A549 (cell line): ENCODE measurements around the gene GRHL1. TPM values are rescaled to one million over a fixed set of nuclear protein-coding genes. Genes with fewer than 3 reads are reported as not detected.

Experiments
- ATAC-seq, 2 experiments: fragments of 200-7000 bp in 1 of 2; fragments of >200 bp in 1 of 2; cut with Nextera tagmentation in 1 of 2; cut with Tn5 transposase in 1 of 2; 3 replicates each; pipeline versions ENCODE4 v1.8.0 to v1.9.1; 2018 to 2020; ENCODE audit warnings: mild to moderate bottlenecking in 1 of 2, moderate library complexity in 1 of 2
- CTCF ChIA-PET: fragments of 300-600 bp; sonication (Branson Sonifier 250); formaldehyde crosslinking; extraction: SDS; loops from one replicate; lab custom pipeline; 2021; ENCODE audit warnings: antibody characterized with exemption, inconsistent platforms; lab: Yijun Ruan, JAX
- POLR2A ChIA-PET: fragments of 350-600 bp; formaldehyde crosslinking; extraction: SDS; loops from one replicate; lab custom pipeline; 2021; ENCODE audit warnings: antibody characterized with exemption, inconsistent platforms; lab: Yijun Ruan, JAX
- DNase-seq, 2 experiments: peaks; one replicate each; pipeline versions ENCODE4 v3.0.0 to v3.0.0-alpha.2; 2011 to 2016; ENCODE audit warnings: low read depth in 1 of 2, low spot score in 1 of 2
- FAIRE-seq: peaks from 2 replicates; lab custom pipeline; 2011; peaks lifted over from hg19 to GRCh38; lab: Jason Lieb, UNC
- H3K27ac ChIP-seq, 2 experiments: fragments of >200 bp; sonication (Bioruptor Twin); formaldehyde crosslinking; 3 replicates each; pipeline ENCODE4 v1.5.1; 2016 to 2017
- H3K4me1 ChIP-seq: fragments of >200 bp; sonication (Bioruptor Twin); formaldehyde crosslinking; 3 replicates; pipeline ENCODE4 v1.6.1; 2016
- H3K4me2 ChIP-seq: fragments of >200 bp; sonication (Bioruptor Twin); formaldehyde crosslinking; 3 replicates; pipeline ENCODE4 v1.6.1; 2016
- H3K4me3 ChIP-seq: fragments of >200 bp; sonication (Bioruptor Twin); formaldehyde crosslinking; 3 replicates; pipeline ENCODE4 v1.5.1; 2016
- H3K9me3 ChIP-seq: fragments of >200 bp; sonication (Bioruptor Twin); formaldehyde crosslinking; 3 replicates; pipeline ENCODE4 v1.6.1; 2016
- BHLHE40 ChIP-seq: IDR thresholded peaks from 2 replicates; pipeline ENCODE4 v1.6.1; 2012; ENCODE audit warnings: low read depth, low read length, inconsistent platforms
- CHD2 ChIP-seq: fragments of 150-350 bp; IDR thresholded peaks from 2 replicates; pipeline ENCODE4 v1.6.1; 2014; ENCODE audit warnings: low read length; ENCODE audit not compliant: partially characterized antibody
- EHF ChIP-seq: fragments of 250-450 bp; sonication (Bioruptor Pico); IDR thresholded peaks from 2 replicates; pipeline ENCODE4 v1.5.0; 2020; ENCODE audit warnings: mild to moderate bottlenecking
- EP300 ChIP-seq, 2 experiments: fragments of >200 bp; sonication (Bioruptor Twin); formaldehyde crosslinking; IDR thresholded peaks; 2 replicates in 1 of 2; 3 replicates in 1 of 2; pipeline ENCODE4 v1.6.1; 2016 to 2017
- ESRRA ChIP-seq: fragments of 150-350 bp; IDR thresholded peaks from 2 replicates; pipeline ENCODE4 v1.6.1; 2014; ENCODE audit warnings: mild to moderate bottlenecking, low read length, borderline replicate concordance
- HDAC2 ChIP-seq: fragments of 200-600 bp; sonication (generic); IDR thresholded peaks from 2 replicates; pipeline ENCODE4 v1.6.1; 2016
- HES2 ChIP-seq: fragments of >200 bp; sonication (Bioruptor Twin); formaldehyde crosslinking; IDR thresholded peaks from 2 replicates; pipeline ENCODE4 v1.6.1; 2016
- HOXA7 ChIP-seq: fragments of 250-450 bp; sonication (Bioruptor Pico); IDR thresholded peaks from 2 replicates; pipeline ENCODE4 v1.5.0; 2020; ENCODE audit warnings: mild to moderate bottlenecking, moderate library complexity
- JUNB ChIP-seq: fragments of >200 bp; sonication (Bioruptor Twin); formaldehyde crosslinking; IDR thresholded peaks from 2 replicates; pipeline ENCODE4 v1.6.1; 2016
- MAFK ChIP-seq: fragments of 450-650 bp; IDR thresholded peaks from 2 replicates; pipeline ENCODE4 v1.6.1; 2014; ENCODE audit not compliant: partially characterized antibody
- NFE2L2 ChIP-seq: fragments of 150-350 bp; conservative IDR thresholded peaks from 2 replicates; pipeline ENCODE4 v1.6.1; 2014; ENCODE audit warnings: low read length
- NR3C1 ChIP-seq: fragments of >200 bp; sonication (Bioruptor Twin); formaldehyde crosslinking; IDR thresholded peaks from 3 replicates; pipeline ENCODE4 v1.6.1; 2017
- POLR2A ChIP-seq: IDR thresholded peaks from 2 replicates; pipeline ENCODE4 v1.6.1; 2012; ENCODE audit warnings: mild to moderate bottlenecking, low read length
- POLR2AphosphoS2 ChIP-seq: conservative IDR thresholded peaks from 2 replicates; pipeline ENCODE4 v1.6.1; 2012; ENCODE audit warnings: low read length, improper control_type of control experiment, inconsistent platforms
- RAD21 ChIP-seq, 2 experiments: fragments of >200 bp in 1 of 2; sonication (Bioruptor Twin) in 1 of 2; formaldehyde crosslinking in 1 of 2; IDR thresholded peaks in 1 of 2; conservative IDR thresholded peaks in 1 of 2; 2 replicates in 1 of 2; 3 replicates in 1 of 2; pipeline ENCODE4 v1.6.1; 2012 to 2018; ENCODE audit warnings: inconsistent platforms in 1 of 2
- RARB ChIP-seq: fragments of 250-450 bp; sonication (Bioruptor Pico); IDR thresholded peaks from 2 replicates; pipeline ENCODE4 v1.8.0; 2021; ENCODE audit warnings: mild to moderate bottlenecking, moderate library complexity
- RCOR1 ChIP-seq: fragments of 150-350 bp; IDR thresholded peaks from 2 replicates; pipeline ENCODE4 v1.6.1; 2014; ENCODE audit warnings: antibody characterized with exemption, low read length, low read depth
- RNF2 ChIP-seq: fragments of 200-600 bp; sonication (generic); IDR thresholded peaks from 2 replicates; pipeline ENCODE4 v1.6.1; 2016; ENCODE audit warnings: low read depth, mild to moderate bottlenecking, antibody characterized with exemption, moderate library complexity, borderline replicate concordance
- TP53 ChIP-seq: fragments of 250-450 bp; sonication (Bioruptor Pico); IDR thresholded peaks from 2 replicates; pipeline ENCODE4 v1.5.0; 2021; ENCODE audit warnings: mild to moderate bottlenecking, moderate library complexity
- ZFP36 ChIP-seq: fragments of 450-650 bp; IDR thresholded peaks from 2 replicates; pipeline ENCODE4 v1.6.1; 2014; ENCODE audit warnings: borderline replicate concordance; ENCODE audit not compliant: partially characterized antibody
- WGBS: methylation state at CpG from one replicate; pipeline ENCODE4 v1.1.6; 2017; ENCODE audit errors: missing lambda C conversion rate; 5-methylcytosine and 5-hydroxymethylcytosine counted together
- polyA plus RNA-seq, 4 experiments: library from polyadenylated mRNA; depleted of rRNA in 3 of 4; stranded (reverse); fragments of >200 nt; fragmentation: RNase III in 1 of 4; extraction: RNeasy Plus Mini Kit Qiagen cat#74134 plus additional on column Dnase treatment in 1 of 4; gene quantifications; 2 replicates in 3 of 4; 3 replicates in 1 of 4; pipeline ENCODE4 v1.2.3, GENCODE V29; 2011 to 2017
- TF ChIP-seq, protein P1 (sequence below): fragments of >200 bp; sonication (Bioruptor Twin); formaldehyde crosslinking; IDR thresholded peaks from 3 replicates; pipeline ENCODE4 v1.5.1; 2016
- TF ChIP-seq, protein P2 (sequence below): IDR thresholded peaks from 2 replicates; pipeline ENCODE4 v1.6.1; 2012
- TF ChIP-seq, protein P3 (sequence below): fragments of >200 bp; sonication (Bioruptor Twin); formaldehyde crosslinking; IDR thresholded peaks from 3 replicates; pipeline ENCODE4 v1.6.1; 2016
- TF ChIP-seq, protein P4 (sequence below): fragments of 450-650 bp; IDR thresholded peaks from 2 replicates; pipeline ENCODE4 v1.6.1; 2014; ENCODE audit warnings: antibody characterized with exemption
- TF ChIP-seq, protein P5 (sequence below): IDR thresholded peaks from 2 replicates; pipeline ENCODE4 v1.6.1; 2012; ENCODE audit warnings: low read depth, borderline replicate concordance

Gene GRHL1
- polyA plus RNA-seq, 2 of the 4 experiments (the other 2 are of a cell fraction) = 0.68 to 1.2 TPM

DNA sequence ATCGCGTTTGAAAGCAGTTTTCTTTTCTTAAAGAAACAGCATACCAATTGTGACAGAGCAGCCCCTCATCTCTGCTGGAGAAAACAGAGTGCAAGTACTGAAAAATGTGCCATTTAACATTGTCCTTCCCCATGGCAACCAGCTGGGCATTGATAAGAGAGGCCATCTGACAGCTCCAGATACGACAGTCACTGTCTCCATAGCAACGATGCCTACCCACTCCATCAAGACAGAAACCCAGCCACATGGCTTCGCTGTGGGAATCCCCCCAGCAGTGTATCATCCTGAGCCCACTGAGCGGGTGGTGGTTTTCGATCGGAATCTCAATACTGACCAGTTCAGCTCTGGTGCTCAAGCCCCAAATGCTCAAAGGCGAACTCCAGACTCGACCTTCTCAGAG, 9.5 kb downstream of the GRHL1 start (continued):
- TF ChIP-seq, protein P1, sequence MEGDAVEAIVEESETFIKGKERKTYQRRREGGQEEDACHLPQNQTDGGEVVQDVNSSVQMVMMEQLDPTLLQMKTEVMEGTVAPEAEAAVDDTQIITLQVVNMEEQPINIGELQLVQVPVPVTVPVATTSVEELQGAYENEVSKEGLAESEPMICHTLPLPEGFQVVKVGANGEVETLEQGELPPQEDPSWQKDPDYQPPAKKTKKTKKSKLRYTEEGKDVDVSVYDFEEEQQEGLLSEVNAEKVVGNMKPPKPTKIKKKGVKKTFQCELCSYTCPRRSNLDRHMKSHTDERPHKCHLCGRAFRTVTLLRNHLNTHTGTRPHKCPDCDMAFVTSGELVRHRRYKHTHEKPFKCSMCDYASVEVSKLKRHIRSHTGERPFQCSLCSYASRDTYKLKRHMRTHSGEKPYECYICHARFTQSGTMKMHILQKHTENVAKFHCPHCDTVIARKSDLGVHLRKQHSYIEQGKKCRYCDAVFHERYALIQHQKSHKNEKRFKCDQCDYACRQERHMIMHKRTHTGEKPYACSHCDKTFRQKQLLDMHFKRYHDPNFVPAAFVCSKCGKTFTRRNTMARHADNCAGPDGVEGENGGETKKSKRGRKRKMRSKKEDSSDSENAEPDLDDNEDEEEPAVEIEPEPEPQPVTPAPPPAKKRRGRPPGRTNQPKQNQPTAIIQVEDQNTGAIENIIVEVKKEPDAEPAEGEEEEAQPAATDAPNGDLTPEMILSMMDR = no peak
- no peak for TF ChIP-seq ZFP36
- TF ChIP-seq EHF (CRISPR knock-in tag) = no peak
- no peak for TF ChIP-seq JUNB
- no peak for TF ChIP-seq RARB
- TF ChIP-seq HES2 = no peak
- no peak for TF ChIP-seq TP53 (CRISPR knock-in tag)

DNA sequence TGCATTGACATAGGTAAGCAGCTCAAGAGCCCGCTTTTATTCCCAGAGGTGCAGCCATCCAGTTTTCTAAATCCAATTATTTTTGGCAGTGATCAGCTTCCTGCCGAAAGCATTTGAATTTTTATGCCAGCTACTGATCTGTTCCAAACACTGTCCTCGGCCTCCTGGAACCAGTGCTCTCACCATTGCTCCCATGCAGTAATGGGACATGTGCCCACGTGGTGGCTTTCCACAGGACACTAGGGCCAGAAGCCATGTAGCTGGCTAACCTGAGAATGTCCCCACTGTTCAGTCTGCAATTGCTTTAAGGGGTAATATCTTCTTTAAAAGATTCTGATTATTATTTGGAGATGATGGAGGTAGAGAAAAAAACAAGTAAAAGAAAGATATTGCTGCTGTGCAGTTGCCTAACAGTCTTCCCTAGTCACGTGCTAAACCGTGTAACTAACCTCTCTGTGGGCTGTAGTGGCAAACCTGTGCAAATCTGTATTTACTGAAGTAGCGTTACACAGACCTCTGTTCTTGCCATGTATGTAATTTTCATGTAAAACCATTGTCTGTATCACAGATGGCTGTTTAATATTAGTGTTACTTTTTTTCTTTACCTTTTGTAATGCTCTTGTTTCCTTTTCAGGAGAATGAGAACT, 13.0 kb downstream of the GRHL1 start:
- ATAC-seq (no peak), FAIRE-seq (no peak)
- CTCF ChIA-PET = interaction anchor here (0.9 to 1.4 kb wide), 5 partner anchors 8 to 150 kb away, joined by 3 to 7 read pairs (median 4); no protein-coding TSS in a partner anchor
- Histone ChIP-seq H3K4me2 (no peak overlapping the region), H3K4me3 (no peak overlapping the region), H3K9me3 (no peaks in the 10 kb centered on the region), H3K4me1 (no peaks in the 10 kb centered on the region)
- TF ChIP-seq JUNB (no peak), NFE2L2 (no peak), ESRRA (no peak), MAFK (no peak), CHD2 (no peak), RAD21 (conservative IDR thresholded peaks at IDR 0.05 in 1 of 2, IDR thresholded peaks at IDR 0.05 in 1 of 2) (no peak), RCOR1 (no peak), RARB (no peak)
- TF ChIP-seq, protein P2, sequence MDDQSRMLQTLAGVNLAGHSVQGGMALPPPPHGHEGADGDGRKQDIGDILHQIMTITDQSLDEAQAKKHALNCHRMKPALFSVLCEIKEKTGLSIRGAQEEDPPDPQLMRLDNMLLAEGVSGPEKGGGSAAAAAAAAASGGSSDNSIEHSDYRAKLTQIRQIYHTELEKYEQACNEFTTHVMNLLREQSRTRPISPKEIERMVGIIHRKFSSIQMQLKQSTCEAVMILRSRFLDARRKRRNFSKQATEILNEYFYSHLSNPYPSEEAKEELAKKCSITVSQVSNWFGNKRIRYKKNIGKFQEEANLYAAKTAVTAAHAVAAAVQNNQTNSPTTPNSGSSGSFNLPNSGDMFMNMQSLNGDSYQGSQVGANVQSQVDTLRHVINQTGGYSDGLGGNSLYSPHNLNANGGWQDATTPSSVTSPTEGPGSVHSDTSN = no peak
- TF ChIP-seq, protein P3, sequence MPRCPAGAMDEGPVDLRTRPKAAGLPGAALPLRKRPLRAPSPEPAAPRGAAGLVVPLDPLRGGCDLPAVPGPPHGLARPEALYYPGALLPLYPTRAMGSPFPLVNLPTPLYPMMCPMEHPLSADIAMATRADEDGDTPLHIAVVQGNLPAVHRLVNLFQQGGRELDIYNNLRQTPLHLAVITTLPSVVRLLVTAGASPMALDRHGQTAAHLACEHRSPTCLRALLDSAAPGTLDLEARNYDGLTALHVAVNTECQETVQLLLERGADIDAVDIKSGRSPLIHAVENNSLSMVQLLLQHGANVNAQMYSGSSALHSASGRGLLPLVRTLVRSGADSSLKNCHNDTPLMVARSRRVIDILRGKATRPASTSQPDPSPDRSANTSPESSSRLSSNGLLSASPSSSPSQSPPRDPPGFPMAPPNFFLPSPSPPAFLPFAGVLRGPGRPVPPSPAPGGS = no peak
- TF ChIP-seq, all 56 proteins: peak for 0
- H3K27ac ChIP-seq = no peak overlapping the region
- DNase-seq = no peak
- POLR2A ChIA-PET = no interaction called here
- 80% methylated on average over 7 of the region's 7 CpGs for WGBS

- ChIA-PET POLR2A (no interaction called here), CTCF (interaction anchor here (0.9 kb wide), 2 partner anchors 8 to 13 kb away, joined by 3 to 6 read pairs; no protein-coding TSS in a partner anchor)
- DNase-seq = no peak
- Histone ChIP-seq H3K4me1 (no peaks in the 10 kb centered on the region), H3K4me2 (no peak overlapping the region), H3K9me3 (no peaks in the 10 kb centered on the region), H3K4me3 (no peak overlapping the region), H3K27ac (no peak overlapping the region)
- no peak for FAIRE-seq
- ATAC-seq = no peak
- 85% methylated on average over 8 of the region's 8 CpGs for WGBS
- TF ChIP-seq CHD2 (no peak), BHLHE40 (no peak), POLR2AphosphoS2 (no peak), EP300 (IDR thresholded peaks at IDR 0.05) (no peak), RAD21 (conservative IDR thresholded peaks at IDR 0.05 in 1 of 2, IDR thresholded peaks at IDR 0.05 in 1 of 2) (no peak), NR3C1 (no peak), HDAC2 (no peak), POLR2A (no peak), RNF2 (no peak), HOXA7 (CRISPR knock-in tag) (no peak), JUNB (no peak)
- TF ChIP-seq, protein P4, sequence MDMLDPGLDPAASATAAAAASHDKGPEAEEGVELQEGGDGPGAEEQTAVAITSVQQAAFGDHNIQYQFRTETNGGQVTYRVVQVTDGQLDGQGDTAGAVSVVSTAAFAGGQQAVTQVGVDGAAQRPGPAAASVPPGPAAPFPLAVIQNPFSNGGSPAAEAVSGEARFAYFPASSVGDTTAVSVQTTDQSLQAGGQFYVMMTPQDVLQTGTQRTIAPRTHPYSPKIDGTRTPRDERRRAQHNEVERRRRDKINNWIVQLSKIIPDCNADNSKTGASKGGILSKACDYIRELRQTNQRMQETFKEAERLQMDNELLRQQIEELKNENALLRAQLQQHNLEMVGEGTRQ = no peak
- TF ChIP-seq, protein P3 = no peak
- TF ChIP-seq, protein P5, sequence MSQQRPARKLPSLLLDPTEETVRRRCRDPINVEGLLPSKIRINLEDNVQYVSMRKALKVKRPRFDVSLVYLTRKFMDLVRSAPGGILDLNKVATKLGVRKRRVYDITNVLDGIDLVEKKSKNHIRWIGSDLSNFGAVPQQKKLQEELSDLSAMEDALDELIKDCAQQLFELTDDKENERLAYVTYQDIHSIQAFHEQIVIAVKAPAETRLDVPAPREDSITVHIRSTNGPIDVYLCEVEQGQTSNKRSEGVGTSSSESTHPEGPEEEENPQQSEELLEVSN = no peak
These were observed 13.8 kb downstream of the GRHL1 start for GRCh38 chr2:9965119-9965822.
